CD4-positive, alpha-beta T cell treated with Interleukin-10 for 1 hour (primary cell): Measurements from ENCODE around the gene MS4A15.

ENCODE experiments used
- DNase-seq: peaks from one replicate; pipeline ENCODE4 v3.0.0-alpha.2; 2020

Gene MS4A15

DNA sequence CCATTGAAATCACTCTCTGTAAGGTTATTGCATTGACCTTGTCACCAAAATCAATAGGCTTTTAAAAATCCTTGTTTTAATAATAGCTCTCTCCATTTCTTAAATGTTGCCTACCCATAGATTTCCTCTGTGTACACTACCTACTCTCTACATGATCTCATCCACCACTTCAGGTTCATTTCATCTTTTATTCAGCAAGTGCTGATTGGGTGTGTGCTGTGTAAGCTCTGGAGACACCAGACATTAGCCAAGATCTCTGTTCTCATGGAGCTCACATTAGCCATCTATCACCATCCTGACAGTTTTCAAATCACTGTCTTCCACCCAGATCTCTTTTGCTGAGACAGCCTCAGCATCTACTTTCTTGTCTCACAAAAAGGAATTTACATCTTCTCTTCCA, 24.1 kb downstream of the MS4A15 start:
- no peak for DNase-seq

DNA sequence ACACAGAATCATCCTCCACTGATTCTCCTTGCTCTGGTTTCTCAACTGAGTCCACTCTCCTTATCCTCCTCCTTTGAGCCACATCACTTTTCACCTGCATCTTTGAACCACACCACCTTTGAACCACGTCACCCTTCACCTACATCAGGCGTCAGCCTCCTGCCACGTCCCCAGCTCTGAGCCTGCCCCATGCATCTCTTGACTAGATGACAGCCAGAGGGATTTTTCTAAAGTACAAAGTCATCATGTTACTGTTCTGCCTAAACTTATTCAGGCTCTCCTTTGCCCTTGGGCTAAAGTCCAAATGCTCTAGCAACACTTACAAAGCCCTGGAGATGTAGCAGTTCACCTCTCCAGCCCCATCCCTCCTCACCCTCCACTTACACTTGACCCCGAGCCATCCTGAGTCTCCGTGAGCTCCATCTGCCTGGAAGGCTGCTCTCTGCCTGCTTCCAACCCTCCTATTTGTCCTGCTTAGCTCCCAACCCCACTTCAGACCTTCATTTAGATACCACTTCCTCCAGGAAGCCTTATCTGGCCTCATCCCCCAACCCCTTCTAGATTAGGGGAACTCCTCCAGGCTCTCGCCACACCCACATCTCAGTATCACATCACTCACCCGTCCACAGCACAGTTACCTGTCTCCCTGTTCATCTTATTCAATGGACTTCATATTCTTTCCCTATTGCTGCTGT, 24.8 kb downstream of the MS4A15 start:
- DNase-seq = no peak

DNA sequence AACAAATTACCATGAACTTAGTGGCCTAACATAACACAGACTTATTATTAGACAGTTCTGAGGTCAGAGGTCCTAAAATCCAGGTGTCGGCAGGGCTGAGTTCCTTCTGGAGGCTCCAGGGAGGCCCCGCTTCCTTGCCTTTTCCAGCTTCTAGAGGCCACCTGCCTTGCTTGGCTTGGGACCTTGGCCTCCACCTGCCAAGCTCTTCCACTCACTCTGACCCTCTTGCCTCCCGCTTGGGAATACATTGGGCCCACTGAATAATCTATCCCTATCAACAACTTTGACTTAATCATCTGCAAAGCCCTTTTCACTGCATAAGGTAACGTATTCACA, 25.3 kb downstream of the MS4A15 start:
- no peak for DNase-seq

DNA sequence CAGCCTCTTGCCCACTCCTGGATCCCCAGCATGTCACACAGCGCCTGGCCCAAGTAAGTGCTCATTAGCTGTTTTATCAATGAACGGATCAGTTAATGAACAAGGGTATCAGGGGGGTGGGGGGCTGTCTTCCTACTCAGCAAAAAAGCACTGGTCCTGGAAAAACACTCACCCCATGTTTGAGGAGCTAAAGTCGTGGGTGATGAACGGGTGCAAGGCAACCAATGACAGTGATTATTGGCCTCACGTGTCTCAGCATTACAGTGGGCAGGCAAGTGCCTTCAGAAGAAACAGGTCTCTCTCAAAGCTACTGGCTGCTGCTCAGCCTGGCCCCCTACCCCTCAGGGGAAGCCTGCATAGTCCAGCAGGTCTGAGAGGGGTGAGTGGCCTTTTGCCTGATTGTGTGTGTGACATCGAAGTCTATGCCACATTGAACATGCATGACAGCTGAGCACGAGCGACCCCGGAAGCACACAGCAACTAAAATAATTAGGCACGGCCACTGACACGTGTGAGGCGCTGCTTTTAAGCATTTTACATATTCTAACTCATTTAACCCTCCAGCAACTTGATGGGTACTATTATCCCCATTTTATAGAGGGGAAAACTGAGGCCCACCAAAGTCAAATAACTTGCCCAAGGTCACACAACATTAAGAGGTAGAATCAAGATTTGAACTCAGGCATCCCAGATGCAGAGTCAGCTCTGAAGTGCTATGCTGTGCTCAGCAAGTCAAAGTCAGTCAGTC, 25.9 kb downstream of the MS4A15 start:
- DNase-seq = no peak

DNA sequence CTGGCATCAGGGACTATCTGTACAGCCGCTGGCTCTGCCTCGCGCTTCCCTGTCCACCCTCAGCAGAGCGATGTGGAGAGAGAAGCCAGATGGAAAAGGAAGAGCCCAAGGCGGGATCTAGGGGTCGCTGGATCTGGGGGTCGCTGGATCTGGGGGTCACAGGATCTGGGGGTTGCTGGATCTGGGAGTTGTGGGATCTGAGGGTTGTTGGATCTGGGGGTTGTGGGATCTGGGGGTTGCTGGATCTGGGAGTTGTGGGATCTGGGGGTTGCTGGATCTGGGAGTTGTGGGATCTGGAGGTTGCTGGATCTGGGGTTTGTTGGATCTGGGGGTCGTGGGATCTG, 26.4 kb downstream of the MS4A15 start:
- DNase-seq = no peak

DNA sequence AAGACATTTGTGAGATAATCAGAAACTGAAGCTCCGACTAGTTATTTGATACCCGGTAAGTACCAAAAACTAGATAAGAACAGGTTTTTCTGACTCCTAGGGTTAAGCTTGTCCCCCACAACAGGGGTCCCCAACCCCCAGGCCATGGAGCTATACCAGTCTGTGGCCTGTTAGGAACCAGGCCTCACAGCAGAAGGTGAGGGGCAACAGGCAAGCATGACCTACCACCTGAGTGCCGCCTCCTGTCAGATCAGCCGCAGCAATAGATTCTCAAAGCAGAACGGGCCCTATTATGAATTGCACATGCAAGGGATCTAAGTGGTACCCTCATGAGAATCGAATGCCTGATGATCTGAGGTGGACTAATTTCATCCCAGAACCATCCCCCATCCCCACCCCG, 27.2 kb downstream of the MS4A15 start:
- no peak for DNase-seq

DNA sequence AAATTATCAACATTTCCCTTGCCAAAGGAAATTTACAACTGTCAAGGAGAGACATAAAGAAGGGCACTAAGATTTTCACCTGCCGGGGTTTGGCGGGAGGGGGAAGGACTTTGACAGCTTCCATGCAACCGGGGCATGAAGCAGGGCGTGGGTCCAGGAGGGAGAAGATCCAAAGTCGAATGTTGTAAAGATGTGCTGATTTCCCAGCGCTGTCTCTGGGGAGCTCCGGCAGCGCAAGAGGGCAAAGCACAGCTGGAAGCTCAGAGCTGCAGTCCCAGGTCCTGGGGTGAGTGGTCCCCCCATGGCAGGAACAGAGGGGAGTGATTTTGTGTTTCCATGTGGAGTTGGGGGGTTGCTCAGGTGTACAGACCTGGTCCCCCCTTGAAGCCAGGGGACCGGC, 28.5 kb downstream of the MS4A15 start, which contains the start of gene MS4A10:
Gene MS4A10, plus strand, starts transcription at position 198 of the 400 bp plus-strand sequence. CDS start 5,003 bp downstream, outside the sequence.
- no peak for DNase-seq

DNA sequence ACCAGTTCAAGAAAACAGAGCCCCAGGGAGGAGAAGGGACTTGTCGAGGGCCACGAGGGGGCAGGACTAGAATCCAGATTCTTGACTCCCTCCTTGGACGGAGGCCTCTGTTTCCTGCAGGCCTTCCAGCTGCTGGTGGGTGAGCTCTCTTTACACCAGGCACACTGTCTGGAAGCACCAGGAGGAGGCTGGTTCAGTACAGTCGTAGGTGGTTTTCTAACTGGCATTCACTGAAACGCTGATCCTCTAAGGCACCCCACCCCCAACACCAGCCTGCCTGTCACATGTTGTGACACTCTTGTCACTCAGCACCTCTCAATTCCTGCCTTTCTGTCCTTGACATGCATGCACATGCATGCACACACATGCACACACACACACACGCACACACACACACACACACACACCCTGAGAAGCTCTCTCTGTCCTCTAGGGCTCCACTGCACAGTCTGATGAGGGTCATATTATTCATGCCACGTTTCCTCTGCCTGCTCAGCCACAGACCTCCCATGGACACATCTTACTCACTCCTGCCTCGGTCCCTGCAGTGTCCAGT, 29.2 kb downstream of the MS4A15 start:
- no peak for DNase-seq

DNA sequence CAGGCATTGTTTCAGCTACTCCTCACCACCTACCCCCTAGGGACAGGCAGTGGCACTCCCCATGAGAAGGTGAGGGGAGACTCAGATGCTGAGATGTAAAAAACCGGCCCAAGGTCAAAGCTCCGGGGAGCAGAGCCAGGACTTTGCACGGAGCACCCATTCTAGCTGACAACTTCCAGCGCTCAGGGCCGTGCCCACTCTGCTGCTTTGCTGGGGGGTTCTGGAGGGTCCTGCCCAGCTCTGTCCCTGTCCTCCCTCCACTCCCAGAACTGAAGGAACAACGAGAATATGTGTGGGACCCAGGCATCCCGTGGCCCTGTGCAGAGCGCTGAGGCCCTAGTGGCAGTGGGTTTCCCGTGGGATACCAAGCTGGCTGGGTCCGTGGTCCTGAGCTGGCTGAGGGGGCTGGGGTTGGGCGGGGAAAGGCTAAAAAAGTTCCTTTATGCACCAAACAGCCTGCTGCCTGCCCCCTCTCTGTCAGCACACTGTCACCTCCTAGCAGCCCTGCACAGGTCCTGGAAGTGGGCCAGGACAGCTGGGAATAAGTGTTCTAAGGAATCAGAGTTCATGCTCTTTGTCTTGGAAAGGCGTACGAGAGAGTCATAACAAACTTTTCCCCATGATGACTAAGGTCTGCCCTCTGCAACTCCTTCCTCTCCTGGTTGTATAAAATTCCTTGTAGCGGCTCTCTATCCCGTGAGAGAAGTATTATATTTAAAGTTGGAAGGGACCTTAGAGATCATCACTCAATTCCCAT, 30.3 kb downstream of the MS4A15 start:
- DNase-seq = no peak

DNA sequence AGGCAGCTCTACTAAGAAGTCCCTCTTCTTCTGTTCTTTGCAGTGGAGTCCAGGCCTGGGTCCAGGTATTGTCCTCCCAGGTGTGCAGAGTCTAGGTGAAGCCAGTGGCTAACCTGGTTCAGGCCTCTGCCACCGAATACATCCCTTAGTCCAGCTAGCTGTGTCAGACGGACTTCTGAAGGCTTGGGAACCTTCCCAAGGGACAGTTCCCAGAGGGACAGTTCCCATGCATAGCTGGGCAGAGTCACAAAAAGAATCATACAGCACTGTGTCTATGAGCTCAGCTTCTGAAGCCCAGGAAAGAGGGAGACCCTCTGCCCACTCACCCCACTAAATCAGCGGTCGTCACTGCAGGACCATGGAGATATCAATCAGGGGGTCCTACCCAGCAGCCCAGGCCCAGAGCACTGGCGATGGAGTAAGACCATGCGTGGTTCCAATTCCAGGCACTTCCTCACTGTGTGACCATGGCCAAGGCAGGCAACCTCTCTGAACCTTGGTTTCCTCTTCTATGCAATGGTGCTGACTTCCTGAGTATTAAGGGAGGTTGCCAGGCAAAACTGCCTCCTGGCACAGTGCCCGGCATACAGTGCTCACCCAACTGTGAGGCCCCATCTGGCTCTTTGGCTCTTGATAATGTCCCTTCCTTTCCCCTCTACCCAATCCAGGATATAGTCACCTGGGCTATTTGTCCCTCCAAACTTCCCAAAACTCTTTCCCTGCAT, 31.9 kb downstream of the MS4A15 start:
- no peak for DNase-seq

DNA sequence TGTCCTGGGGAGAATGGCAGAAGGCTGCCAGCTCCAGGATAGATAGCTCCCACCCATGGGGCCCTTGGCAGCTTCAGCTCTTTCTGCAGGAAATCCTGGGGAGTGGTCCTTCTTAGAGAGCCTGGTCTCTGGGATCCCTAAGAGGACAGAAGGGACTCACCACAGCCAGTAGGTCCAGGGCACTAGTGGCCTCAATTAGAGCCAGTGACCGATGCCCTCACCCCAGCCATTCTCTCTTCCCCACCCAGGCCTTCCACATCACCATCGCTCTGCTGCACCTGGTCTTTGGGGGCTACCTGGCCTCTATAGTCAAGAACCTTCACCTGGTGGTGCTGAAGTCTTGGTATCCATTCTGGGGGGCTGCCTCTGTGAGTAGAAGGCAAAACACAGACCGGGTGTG, 34.1 kb downstream of the MS4A15 start:
- DNase-seq = no peak

DNA sequence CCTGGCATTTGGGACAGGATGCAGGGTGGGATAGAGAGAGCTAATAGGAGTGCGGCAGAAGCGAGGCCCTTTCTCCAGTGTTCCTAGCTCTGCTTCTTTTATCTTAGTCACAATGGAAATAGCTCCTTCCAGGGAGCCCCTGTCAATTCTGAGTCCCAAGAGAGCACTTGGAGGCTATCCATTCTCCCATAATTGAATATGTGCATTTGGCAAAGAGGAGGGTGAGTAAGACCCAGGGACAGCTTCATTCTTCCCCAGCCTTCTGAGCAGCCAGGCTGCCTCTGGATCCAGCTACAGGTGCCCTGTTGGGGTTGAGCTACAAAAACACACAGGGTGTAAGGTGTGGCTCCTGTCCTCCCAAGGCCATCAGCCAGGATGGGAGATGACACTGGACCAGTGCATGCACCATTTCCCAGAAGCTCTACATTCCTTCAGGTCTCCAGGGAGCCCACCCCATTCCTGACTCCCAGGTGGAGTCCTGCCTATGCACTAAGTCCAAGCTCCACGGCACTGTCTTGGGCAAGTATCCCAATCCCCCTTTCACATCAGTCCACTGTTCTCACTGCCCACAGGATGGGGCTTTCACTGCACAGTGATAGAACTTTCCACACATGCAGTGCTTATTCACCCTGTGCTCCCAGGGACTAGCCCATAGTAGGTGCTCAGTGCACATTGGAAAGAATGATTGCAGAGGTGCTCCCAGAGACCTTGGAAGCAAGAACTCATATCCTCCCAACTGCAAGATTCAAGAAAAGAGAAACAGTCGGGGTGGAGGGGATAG, 34.7 kb downstream of the MS4A15 start:
- no peak for DNase-seq

DNA sequence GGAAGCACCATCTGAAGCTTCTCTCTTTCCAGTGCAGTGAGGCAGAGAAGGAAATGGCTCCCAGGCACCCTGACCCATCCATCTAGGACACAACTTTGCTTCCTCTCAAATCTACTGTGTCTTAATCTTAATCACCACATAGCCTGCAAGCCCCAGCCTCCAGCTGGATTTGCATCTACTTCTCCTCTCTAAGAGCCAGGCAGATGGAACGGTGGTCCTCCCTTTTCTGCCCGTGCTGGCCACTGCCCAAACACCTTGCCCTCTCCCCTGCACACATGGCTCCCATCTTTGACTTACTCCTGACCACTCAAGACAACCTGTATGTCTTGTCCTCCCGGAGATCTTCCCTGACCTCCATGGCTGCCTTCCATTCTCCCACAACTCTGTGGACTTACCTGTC, 35.9 kb downstream of the MS4A15 start:
- no peak for DNase-seq

DNA sequence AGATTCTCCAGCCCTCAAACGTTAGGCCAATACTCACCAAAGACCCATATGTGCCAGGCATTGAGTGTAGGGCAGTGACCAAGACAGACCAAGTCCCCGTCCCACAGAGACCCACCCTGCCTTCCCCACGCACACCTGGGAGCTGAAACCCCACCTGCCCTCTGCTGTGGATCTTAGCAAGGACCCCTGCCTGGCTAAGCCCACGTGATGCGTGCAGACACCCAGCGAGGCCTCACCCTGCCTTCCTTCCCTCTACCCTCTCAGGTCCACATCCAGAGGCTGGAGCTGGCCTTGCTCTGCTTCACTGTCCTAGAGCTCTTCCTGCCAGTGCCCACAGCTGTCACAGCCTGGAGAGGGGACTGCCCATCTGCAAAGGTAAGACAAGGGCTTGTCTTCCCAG, 38.6 kb downstream of the MS4A15 start:
- DNase-seq = no peak

DNA sequence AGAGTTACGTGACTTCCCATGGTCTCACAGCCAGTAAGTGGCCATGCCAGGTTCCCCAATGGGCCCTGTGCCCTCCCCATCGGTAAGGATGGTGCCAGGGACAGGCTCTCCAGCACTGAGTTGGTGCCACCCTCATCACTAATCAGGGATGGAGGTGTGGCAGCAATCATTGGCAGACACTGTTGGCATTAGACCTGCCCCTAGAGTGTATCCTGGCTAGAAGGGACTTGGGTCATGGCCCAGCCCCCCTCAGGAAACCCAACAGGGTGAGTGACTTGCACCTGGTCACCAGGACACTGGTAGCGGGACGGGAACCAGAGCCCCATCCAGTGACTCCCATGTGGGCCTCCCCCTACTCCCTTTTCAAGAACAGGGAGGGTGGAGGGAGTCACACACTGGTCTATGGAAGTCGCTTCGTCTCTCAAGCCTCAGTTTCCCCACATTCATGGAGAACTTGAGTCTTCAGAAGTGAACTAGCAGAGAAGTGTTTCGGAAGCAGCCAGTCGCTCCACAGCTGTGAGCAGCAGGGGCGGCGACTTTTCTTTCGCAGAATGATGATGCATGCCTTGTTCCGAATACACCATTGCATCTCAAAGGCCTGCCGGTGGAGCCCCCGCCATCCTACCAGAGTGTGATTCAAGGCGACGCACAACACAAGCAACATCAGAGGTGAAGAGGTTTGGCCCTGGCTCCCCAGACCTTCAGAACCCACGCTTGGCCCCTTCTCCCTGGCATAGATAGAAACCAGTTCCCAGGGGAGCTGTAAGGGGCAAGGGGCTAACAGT, 41.4 kb downstream of the MS4A15 start:
- no peak for DNase-seq

DNA sequence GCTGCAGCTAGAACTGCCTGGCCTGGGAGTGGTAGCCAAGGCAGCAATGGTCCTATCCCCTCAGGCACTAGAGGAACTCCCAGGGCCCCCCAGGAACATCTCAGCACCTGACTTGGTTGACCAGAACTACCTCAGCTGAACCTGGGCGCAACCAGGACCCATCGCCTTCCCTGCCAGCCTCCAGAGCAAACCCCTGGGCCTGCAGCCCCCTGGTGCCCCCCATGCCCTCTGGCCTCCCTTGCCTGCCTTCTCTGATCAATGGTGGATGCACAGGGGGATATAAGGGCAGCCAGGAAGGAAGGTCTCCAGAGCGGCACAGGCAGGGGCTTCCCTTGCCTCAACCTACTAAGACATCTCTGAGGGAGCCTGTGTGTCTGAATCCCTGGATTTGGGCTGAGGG, 42.0 kb downstream of the MS4A15 start:
- no peak for DNase-seq

DNA sequence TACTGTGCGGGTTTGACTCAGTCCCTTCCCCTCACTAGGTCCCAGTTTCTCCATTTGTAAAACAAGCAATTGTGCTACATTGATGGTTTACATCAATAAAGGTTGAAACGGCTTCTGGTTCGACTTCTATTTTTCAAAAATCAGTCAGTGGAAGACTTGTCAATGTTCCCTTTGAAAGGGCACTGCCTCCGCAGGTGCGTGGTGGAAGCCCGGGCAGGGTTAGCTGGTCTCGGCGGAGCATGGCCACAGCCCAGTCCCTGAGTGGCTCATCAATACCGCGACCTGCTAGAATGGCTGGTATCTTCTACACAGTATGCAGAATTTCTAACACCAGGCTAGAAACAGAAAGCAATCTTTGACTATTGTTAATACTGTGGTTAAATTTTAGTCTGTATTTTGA, 44.5 kb downstream of the MS4A15 start:
- DNase-seq = no peak

DNA sequence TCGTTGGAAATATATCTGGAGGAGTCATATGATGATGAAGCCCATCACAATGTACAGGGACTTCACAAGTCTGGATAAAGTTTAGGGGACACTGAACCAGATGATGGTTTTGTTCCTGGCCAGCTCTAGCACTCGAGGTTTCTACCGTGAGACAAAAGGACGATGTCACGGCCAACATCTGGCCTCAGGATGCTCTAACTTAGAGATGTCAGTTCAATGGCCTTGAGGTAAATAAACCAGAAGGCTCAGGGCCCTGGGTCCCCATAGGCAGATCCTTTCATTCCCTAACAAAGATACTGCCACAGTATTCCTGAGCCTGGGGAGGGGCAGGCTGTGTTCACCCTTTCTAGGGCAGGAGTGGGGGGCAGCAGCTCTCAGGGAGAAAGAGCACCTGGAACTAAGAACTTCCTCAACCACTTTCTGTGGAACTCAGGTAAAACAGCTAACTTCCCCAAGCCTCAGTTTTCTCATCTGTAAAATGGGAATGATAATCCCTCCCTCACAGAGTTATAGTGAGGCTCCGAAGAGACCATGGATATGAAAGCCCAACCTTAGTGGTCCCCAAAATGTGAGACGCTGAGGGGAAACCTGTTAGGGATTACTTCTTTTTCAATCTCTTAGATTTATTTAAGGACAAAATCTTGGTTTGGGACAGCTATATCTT, 46.7 kb downstream of the MS4A15 start:
- DNase-seq = no peak

DNA sequence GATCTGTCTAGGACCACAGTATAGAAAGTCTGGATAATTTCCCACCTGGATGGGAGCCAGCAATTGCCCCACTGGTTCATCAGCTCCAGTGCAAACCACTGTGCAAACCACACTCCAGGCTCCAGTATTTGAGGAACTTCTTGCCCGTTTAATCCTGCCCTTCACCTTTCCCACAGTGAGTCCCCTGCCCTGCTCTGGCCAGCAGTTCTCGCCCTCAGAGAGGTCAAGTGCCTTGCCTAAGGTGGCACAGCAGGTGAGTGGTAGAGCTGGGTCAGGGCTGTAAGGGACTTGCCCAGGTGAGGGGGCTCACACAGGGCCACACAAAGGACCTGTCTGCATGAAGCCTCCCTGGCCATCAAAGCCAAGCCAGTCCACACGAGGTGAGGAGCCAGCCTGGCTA, 52.6 kb downstream of the MS4A15 start:
- no peak for DNase-seq

DNA sequence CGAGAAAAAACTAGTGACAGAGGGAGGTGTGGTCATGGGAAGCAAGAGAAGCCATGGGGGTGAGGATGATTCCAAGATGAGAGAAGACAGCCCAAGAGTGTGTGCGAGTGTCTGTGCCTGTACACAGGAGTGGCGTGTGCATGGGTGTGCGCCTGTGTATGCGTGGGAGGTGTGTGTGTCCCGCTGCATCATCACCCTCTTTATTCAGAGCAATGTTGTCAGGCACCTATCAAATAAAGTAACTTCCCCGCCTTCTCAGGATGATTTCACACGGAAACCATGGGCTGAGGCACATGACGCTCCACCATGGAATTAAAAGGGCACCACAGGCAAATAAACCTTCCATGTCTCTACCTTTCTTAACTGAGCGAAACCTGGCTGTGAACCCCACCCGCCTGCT, 53.0 kb downstream of the MS4A15 start:
- no peak for DNase-seq

DNA sequence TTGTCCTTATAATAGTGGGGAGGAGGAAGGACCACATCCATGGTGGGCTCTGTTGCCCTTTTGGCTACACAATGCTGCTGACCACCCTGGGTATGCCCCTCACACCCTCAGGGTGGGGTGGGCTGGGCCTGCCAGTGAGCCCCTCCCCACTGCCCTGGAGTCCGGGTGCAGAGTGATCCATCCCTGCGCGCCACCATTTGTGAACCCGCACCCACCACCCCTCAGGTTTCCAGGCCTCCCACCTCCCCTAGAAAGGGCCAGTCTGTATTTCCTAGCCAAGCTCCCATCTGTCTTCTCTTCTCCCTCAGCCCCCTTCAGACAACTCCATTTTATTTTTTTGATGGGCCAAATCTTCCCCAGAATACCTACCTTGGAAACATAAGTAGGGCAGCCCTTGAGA, 53.5 kb downstream of the MS4A15 start:
- no peak for DNase-seq
